Measurements from ENCODE around the gene NAXD.
"Not testable (repeated sequence)": the region's sequence is repeated elsewhere in the genome, so short reads cannot be mapped to it uniquely, and the experiment has no call there.

The NAXD gene

GRCh38 chr13:110615322-110616102, at the start of gene NAXD:
NAXD (plus strand) TSS chr13:110615545; CDS start chr13:110615602, 57 bp downstream.
- peaks cover 48% of the 10 kb centered on the region for H3K79me2 ChIP-seq (ENCODE audit: control insufficient read depth, insufficient read depth, low read length, unreplicated experiment)
- H3K4me3 ChIP-seq (ENCODE audit: low read depth, low read length) = peak within 1 kb of the TSS; percentile 90
- H3K36me3 ChIP-seq (ENCODE audit: insufficient read depth, low read length) = no peaks in the 10 kb centered on the region
- peak within 1 kb of the TSS; percentile 85 for H2AFZ ChIP-seq (ENCODE audit: low read length, unreplicated experiment)
- peaks cover 15% of the 10 kb centered on the region for H3K4me1 ChIP-seq (ENCODE audit: control insufficient read depth, insufficient read depth, low read length, unreplicated experiment)
- H3K27ac ChIP-seq (ENCODE audit: low read depth, low read length) = peak within 1 kb of the TSS; percentile 84
- no peaks in the 10 kb centered on the region for H3K27me3 ChIP-seq (ENCODE audit: insufficient read depth, low read length)

- peaks cover 4% of the 10 kb centered on the region for H3K79me2 ChIP-seq (ENCODE audit: control insufficient read depth, insufficient read depth, low read length, unreplicated experiment)
- H3K27ac ChIP-seq (ENCODE audit: low read depth, low read length) = no peak overlapping the region
- H3K27me3 ChIP-seq (ENCODE audit: insufficient read depth, low read length) = no peaks in the 10 kb centered on the region
- H2AFZ ChIP-seq (ENCODE audit: low read length, unreplicated experiment) = no peak overlapping the region
- no peak overlapping the region for H3K4me3 ChIP-seq (ENCODE audit: low read depth, low read length)
- peaks cover 6% of the 10 kb centered on the region for H3K4me1 ChIP-seq (ENCODE audit: control insufficient read depth, insufficient read depth, low read length, unreplicated experiment)
- H3K36me3 ChIP-seq (ENCODE audit: insufficient read depth, low read length) = no peaks in the 10 kb centered on the region
These were observed 49.2 kb upstream of the NAXD start for GRCh38 chr13:110566171-110566570.

GRCh38 chr13:110568612-110569011, 46.7 kb upstream of the NAXD start:
- H3K4me1 ChIP-seq (ENCODE audit: control insufficient read depth, insufficient read depth, low read length, unreplicated experiment) = no peaks in the 10 kb centered on the region
- H3K4me3 ChIP-seq (ENCODE audit: low read depth, low read length) = no peak overlapping the region
- H3K27me3 ChIP-seq (ENCODE audit: insufficient read depth, low read length) = peaks cover 22% of the 10 kb centered on the region; the same call in 1 of the 2 replicates
- H3K36me3 ChIP-seq (ENCODE audit: insufficient read depth, low read length) = no peaks in the 10 kb centered on the region
- H2AFZ ChIP-seq (ENCODE audit: low read length, unreplicated experiment) = no peak overlapping the region
- no peaks in the 10 kb centered on the region for H3K79me2 ChIP-seq (ENCODE audit: control insufficient read depth, insufficient read depth, low read length, unreplicated experiment)
- no peak overlapping the region for H3K27ac ChIP-seq (ENCODE audit: low read depth, low read length)

GRCh38 chr13:110569962-110570361, 45.4 kb upstream of the NAXD start:
- not testable (repeated sequence) for H3K4me3 ChIP-seq (ENCODE audit: low read depth, low read length); H3K4me1 ChIP-seq (ENCODE audit: control insufficient read depth, insufficient read depth, low read length, unreplicated experiment); H3K79me2 ChIP-seq (ENCODE audit: control insufficient read depth, insufficient read depth, low read length, unreplicated experiment); H2AFZ ChIP-seq (ENCODE audit: low read length, unreplicated experiment); H3K27ac ChIP-seq (ENCODE audit: low read depth, low read length); H3K36me3 ChIP-seq (ENCODE audit: insufficient read depth, low read length)
- H3K27me3 ChIP-seq (ENCODE audit: insufficient read depth, low read length) = peaks cover 27% of the 10 kb centered on the region

GRCh38 chr13:110570886-110571285, 44.5 kb upstream of the NAXD start:
- no peak overlapping the region for H2AFZ ChIP-seq (ENCODE audit: low read length, unreplicated experiment)
- H3K4me1 ChIP-seq (ENCODE audit: control insufficient read depth, insufficient read depth, low read length, unreplicated experiment) = no peaks in the 10 kb centered on the region
- peaks cover 27% of the 10 kb centered on the region for H3K27me3 ChIP-seq (ENCODE audit: insufficient read depth, low read length)
- H3K4me3 ChIP-seq (ENCODE audit: low read depth, low read length) = no peak overlapping the region
- H3K79me2 ChIP-seq (ENCODE audit: control insufficient read depth, insufficient read depth, low read length, unreplicated experiment) = no peaks in the 10 kb centered on the region
- no peaks in the 10 kb centered on the region for H3K36me3 ChIP-seq (ENCODE audit: insufficient read depth, low read length)
- H3K27ac ChIP-seq (ENCODE audit: low read depth, low read length) = no peak overlapping the region

- H3K79me2 ChIP-seq (ENCODE audit: control insufficient read depth, insufficient read depth, low read length, unreplicated experiment) = no peaks in the 10 kb centered on the region
- no peaks in the 10 kb centered on the region for H3K4me1 ChIP-seq (ENCODE audit: control insufficient read depth, insufficient read depth, low read length, unreplicated experiment)
- H3K36me3 ChIP-seq (ENCODE audit: insufficient read depth, low read length) = no peaks in the 10 kb centered on the region
- H3K4me3 ChIP-seq (ENCODE audit: low read depth, low read length) = no peak overlapping the region
- H3K27ac ChIP-seq (ENCODE audit: low read depth, low read length) = no peak overlapping the region
- peaks cover 27% of the 10 kb centered on the region for H3K27me3 ChIP-seq (ENCODE audit: insufficient read depth, low read length)
- H2AFZ ChIP-seq (ENCODE audit: low read length, unreplicated experiment) = no peak overlapping the region
These were observed 43.2 kb upstream of the NAXD start for GRCh38 chr13:110571896-110572777.

GRCh38 chr13:110572778-110573118, 42.6 kb upstream of the NAXD start:
- no peak overlapping the region for H3K27ac ChIP-seq (ENCODE audit: low read depth, low read length)
- H3K79me2 ChIP-seq (ENCODE audit: control insufficient read depth, insufficient read depth, low read length, unreplicated experiment) = no peaks in the 10 kb centered on the region
- no peak overlapping the region for H2AFZ ChIP-seq (ENCODE audit: low read length, unreplicated experiment)
- H3K4me3 ChIP-seq (ENCODE audit: low read depth, low read length) = no peak overlapping the region
- peaks cover 27% of the 10 kb centered on the region for H3K27me3 ChIP-seq (ENCODE audit: insufficient read depth, low read length)
- H3K36me3 ChIP-seq (ENCODE audit: insufficient read depth, low read length) = no peaks in the 10 kb centered on the region
- H3K4me1 ChIP-seq (ENCODE audit: control insufficient read depth, insufficient read depth, low read length, unreplicated experiment) = no peaks in the 10 kb centered on the region

- H3K36me3 ChIP-seq (ENCODE audit: insufficient read depth, low read length) = no peaks in the 10 kb centered on the region
- H3K4me1 ChIP-seq (ENCODE audit: control insufficient read depth, insufficient read depth, low read length, unreplicated experiment) = no peaks in the 10 kb centered on the region
- H3K27ac ChIP-seq (ENCODE audit: low read depth, low read length) = no peak overlapping the region
- no peak overlapping the region for H3K4me3 ChIP-seq (ENCODE audit: low read depth, low read length)
- H2AFZ ChIP-seq (ENCODE audit: low read length, unreplicated experiment) = no peak overlapping the region
- no peaks in the 10 kb centered on the region for H3K79me2 ChIP-seq (ENCODE audit: control insufficient read depth, insufficient read depth, low read length, unreplicated experiment)
- peaks cover 27% of the 10 kb centered on the region for H3K27me3 ChIP-seq (ENCODE audit: insufficient read depth, low read length)
These were observed 41.2 kb upstream of the NAXD start for GRCh38 chr13:110574161-110574560.

- Histone ChIP-seq H3K4me3 (ENCODE audit: low read depth, low read length) (no peak overlapping the region), H3K36me3 (ENCODE audit: insufficient read depth, low read length) (no peaks in the 10 kb centered on the region), H3K27me3 (ENCODE audit: insufficient read depth, low read length) (peaks cover 27% of the 10 kb centered on the region), H3K79me2 (ENCODE audit: control insufficient read depth, insufficient read depth, low read length, unreplicated experiment) (no peaks in the 10 kb centered on the region), H3K4me1 (ENCODE audit: control insufficient read depth, insufficient read depth, low read length, unreplicated experiment) (no peaks in the 10 kb centered on the region), H3K27ac (ENCODE audit: low read depth, low read length) (no peak overlapping the region), H2AFZ (ENCODE audit: low read length, unreplicated experiment) (no peak overlapping the region)
These were observed 39.8 kb upstream of the NAXD start for GRCh38 chr13:110575322-110576069.

- Histone ChIP-seq H3K4me1 (ENCODE audit: control insufficient read depth, insufficient read depth, low read length, unreplicated experiment) (no peaks in the 10 kb centered on the region), H3K79me2 (ENCODE audit: control insufficient read depth, insufficient read depth, low read length, unreplicated experiment) (no peaks in the 10 kb centered on the region), H3K27ac (ENCODE audit: low read depth, low read length) (no peak overlapping the region), H3K4me3 (ENCODE audit: low read depth, low read length) (no peak overlapping the region), H3K27me3 (ENCODE audit: insufficient read depth, low read length) (peaks cover 27% of the 10 kb centered on the region), H3K36me3 (ENCODE audit: insufficient read depth, low read length) (no peaks in the 10 kb centered on the region), H2AFZ (ENCODE audit: low read length, unreplicated experiment) (no peak overlapping the region)
These were observed 39.3 kb upstream of the NAXD start for GRCh38 chr13:110576070-110576394.

All from ACC112 (cell line).